KMS-11 (cell line): ENCODE measurements around the gene PCDHA8.
"Not testable (repeated sequence)": the region's sequence is repeated elsewhere in the genome, so short reads cannot be mapped to it uniquely, and the experiment has no call there.

Experiments
- H2AFZ ChIP-seq: fragments of 200-600 bp; sonication (generic); 2 replicates; pipeline ENCODE4 v1.6.1; 2016; ENCODE audit warnings: antibody characterized with exemption, mixed run types, low read depth
- H3K27ac ChIP-seq: fragments of 200-600 bp; sonication (generic); 2 replicates; pipeline ENCODE4 v1.6.1; 2016; ENCODE audit warnings: mild to moderate bottlenecking, mixed run types
- H3K27me3 ChIP-seq: fragments of 200-600 bp; sonication (generic); 2 replicates; pipeline ENCODE4 v1.6.1; 2017; ENCODE audit warnings: mild to moderate bottlenecking, low read depth, mixed run types, moderate library complexity; ENCODE audit not compliant: insufficient read depth
- H3K36me3 ChIP-seq: fragments of 200-600 bp; sonication (generic); 2 replicates; pipeline ENCODE4 v1.6.1; 2017; ENCODE audit warnings: mild to moderate bottlenecking, mixed run types; ENCODE audit not compliant: insufficient read depth
- H3K4me1 ChIP-seq: fragments of 200-600 bp; sonication (generic); 2 replicates; pipeline ENCODE4 v1.6.1; 2016; ENCODE audit warnings: mild to moderate bottlenecking, low read depth, mixed run types; ENCODE audit not compliant: poor library complexity, severe bottlenecking
- H3K4me2 ChIP-seq: fragments of 200-600 bp; sonication (generic); 2 replicates; pipeline ENCODE4 v1.7.0; 2016; ENCODE audit warnings: mild to moderate bottlenecking, mixed run types
- H3K4me3 ChIP-seq: fragments of 200-600 bp; sonication (generic); IDR thresholded peaks from 2 replicates; pipeline ENCODE4 v1.6.1; 2017; ENCODE audit warnings: low read depth, low read length, mixed read lengths; ENCODE audit not compliant: insufficient read depth
- H3K79me2 ChIP-seq: fragments of 200-600 bp; sonication (generic); 2 replicates; pipeline ENCODE4 v1.6.1; 2016; ENCODE audit warnings: low read depth, mixed run types; ENCODE audit not compliant: insufficient read depth
- H3K9ac ChIP-seq: fragments of 200-600 bp; sonication (generic); 2 replicates; pipeline ENCODE4 v1.6.1; 2016; ENCODE audit warnings: mild to moderate bottlenecking, mixed run types
- H4K20me1 ChIP-seq: fragments of 200-600 bp; sonication (generic); 2 replicates; pipeline ENCODE4 v1.6.1; 2016; ENCODE audit warnings: mild to moderate bottlenecking, mixed run types; ENCODE audit not compliant: insufficient read depth
- TF ChIP-seq, protein P1 (sequence below): fragments of 200-600 bp; sonication (generic); conservative IDR thresholded peaks from 2 replicates; pipeline ENCODE4 v1.6.1; 2017; ENCODE audit warnings: low read depth, mild to moderate bottlenecking, antibody characterized with exemption, low read length, moderate library complexity, mixed read lengths

PCDHA8 gene

DNA sequence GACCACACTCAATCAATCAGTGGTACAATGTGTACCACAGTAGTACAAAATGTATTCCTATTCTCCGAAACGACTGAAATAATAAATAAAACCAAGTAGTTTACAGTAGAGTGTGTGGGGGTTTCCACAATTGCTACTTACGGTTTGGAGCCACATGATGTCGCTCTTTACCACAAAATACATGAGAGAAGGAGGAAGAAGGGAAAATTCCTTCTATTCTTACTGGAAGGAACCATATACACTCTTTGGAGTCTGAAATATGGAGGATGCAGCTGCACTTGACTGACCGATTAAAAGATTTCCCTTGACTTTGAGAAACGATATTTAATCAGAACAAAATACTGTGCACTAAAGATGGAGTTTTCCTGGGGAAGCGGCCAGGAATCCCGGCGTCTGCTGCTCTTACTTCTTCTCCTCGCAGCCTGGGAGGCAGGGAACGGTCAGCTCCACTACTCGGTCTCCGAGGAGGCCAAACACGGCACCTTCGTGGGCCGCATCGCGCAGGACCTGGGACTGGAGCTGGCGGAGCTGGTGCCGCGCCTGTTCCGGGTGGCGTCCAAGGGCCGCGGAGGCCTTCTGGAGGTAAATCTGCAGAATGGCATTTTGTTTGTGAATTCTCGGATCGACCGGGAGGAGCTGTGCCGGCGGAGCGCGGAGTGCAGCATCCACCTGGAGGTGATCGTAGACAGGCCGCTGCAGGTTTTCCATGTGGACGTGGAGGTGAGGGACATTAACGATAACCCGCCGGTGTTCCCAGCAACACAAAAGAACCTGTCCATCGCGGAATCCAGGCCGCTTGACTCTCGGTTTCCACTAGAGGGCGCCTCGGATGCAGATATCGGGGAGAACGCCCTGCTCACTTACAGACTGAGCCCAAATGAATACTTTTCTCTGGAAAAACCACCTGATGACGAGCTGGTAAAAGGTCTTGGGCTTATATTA is 33.9 kb upstream of the PCDHA8 start, which contains the start of gene PCDHA4:
Gene PCDHA4, plus strand, starts transcription at position 235 of the 942 bp plus-strand sequence.
- H3K27me3 ChIP-seq = no peaks in the 10 kb centered on the region
- no peaks in the 10 kb centered on the region for H4K20me1 ChIP-seq
- no peak within 1 kb of the TSS for H2AFZ ChIP-seq
- H3K4me3 ChIP-seq = no peak within 1 kb of the TSS
- TF ChIP-seq, protein P1, sequence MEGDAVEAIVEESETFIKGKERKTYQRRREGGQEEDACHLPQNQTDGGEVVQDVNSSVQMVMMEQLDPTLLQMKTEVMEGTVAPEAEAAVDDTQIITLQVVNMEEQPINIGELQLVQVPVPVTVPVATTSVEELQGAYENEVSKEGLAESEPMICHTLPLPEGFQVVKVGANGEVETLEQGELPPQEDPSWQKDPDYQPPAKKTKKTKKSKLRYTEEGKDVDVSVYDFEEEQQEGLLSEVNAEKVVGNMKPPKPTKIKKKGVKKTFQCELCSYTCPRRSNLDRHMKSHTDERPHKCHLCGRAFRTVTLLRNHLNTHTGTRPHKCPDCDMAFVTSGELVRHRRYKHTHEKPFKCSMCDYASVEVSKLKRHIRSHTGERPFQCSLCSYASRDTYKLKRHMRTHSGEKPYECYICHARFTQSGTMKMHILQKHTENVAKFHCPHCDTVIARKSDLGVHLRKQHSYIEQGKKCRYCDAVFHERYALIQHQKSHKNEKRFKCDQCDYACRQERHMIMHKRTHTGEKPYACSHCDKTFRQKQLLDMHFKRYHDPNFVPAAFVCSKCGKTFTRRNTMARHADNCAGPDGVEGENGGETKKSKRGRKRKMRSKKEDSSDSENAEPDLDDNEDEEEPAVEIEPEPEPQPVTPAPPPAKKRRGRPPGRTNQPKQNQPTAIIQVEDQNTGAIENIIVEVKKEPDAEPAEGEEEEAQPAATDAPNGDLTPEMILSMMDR = peak; percentile 39; the same call in 1 of the 2 replicates
- no peak within 1 kb of the TSS for H3K9ac ChIP-seq
- no peak within 1 kb of the TSS for H3K27ac ChIP-seq
- H3K4me2 ChIP-seq = no peak within 1 kb of the TSS
- no peaks in the 10 kb centered on the region for H3K4me1 ChIP-seq
- no peaks in the 10 kb centered on the region for H3K36me3 ChIP-seq
- H3K79me2 ChIP-seq = no peaks in the 10 kb centered on the region

GRCh38 chr5:140808241-140808888 is 32.6 kb upstream of the PCDHA8 start:
- H3K36me3 ChIP-seq = not testable (repeated sequence)

DNA sequence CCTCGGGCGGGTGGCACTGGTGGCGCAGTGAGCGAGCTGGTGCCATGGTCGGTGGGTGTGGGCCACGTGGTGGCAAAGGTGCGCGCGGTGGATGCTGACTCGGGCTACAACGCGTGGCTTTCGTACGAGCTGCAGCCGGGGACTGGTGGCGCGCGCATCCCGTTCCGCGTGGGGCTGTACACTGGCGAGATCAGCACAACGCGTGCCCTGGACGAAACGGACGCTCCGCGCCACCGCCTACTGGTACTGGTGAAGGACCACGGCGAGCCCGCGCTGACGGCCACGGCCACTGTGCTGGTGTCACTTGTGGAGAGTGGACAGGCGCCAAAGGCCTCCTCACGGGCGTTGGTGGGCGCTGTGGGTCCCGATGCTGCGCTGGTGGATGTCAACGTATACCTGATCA is 32.1 kb upstream of the PCDHA8 start:
- Histone ChIP-seq H3K79me2 (no peaks in the 10 kb centered on the region), H3K27ac (no peak overlapping the region), H3K4me2 (no peak overlapping the region), H2AFZ (no peak overlapping the region), H3K4me1 (no peaks in the 10 kb centered on the region), H3K9ac (no peak overlapping the region), H3K4me3 (no peak overlapping the region), H4K20me1 (no peaks in the 10 kb centered on the region), H3K36me3 (no peaks in the 10 kb centered on the region), H3K27me3 (no peaks in the 10 kb centered on the region)
- TF ChIP-seq, protein P1 = no peak

More at GRCh38 chr5:140808241-140808888, 32.6 kb upstream of the PCDHA8 start:
- not testable (repeated sequence) for H4K20me1 ChIP-seq, H3K27me3 ChIP-seq, H3K4me2 ChIP-seq, H3K9ac ChIP-seq, H3K4me3 ChIP-seq, H2AFZ ChIP-seq, H3K27ac ChIP-seq, H3K4me1 ChIP-seq, H3K79me2 ChIP-seq

GRCh38 chr5:140821375-140822280 is 19.4 kb upstream of the PCDHA8 start, which contains the start of gene PCDHA5:
TSS of gene PCDHA5 (plus strand) at chr5:140821613.
- no peak within 1 kb of the TSS for H2AFZ ChIP-seq

More at GRCh38 chr5:140821375-140822280, 19.4 kb upstream of the PCDHA8 start, which contains the start of gene PCDHA5:
- TF ChIP-seq, protein P1 = no peak; the same call in 1 of the 2 replicates
- no peaks in the 10 kb centered on the region for H3K79me2 ChIP-seq
- H3K4me3 ChIP-seq = no peak within 1 kb of the TSS
- no peak within 1 kb of the TSS for H3K9ac ChIP-seq
- no peaks in the 10 kb centered on the region for H4K20me1 ChIP-seq
- no peaks in the 10 kb centered on the region for H3K4me1 ChIP-seq
- no peak within 1 kb of the TSS for H3K4me2 ChIP-seq
- no peak within 1 kb of the TSS for H3K27ac ChIP-seq
- no peaks in the 10 kb centered on the region for H3K36me3 ChIP-seq
- H3K27me3 ChIP-seq = no peaks in the 10 kb centered on the region
